BJ (cell line): Measurements from ENCODE around the gene RHBDL2. TPM values are rescaled to one million over a fixed set of nuclear protein-coding genes. Genes with fewer than 3 reads are reported as not detected.
A peak's percentile ranks its signal among the peaks of the same experiment; 100 is the strongest.

Experiments used
- CTCF ChIA-PET: fragments of 350-600 bp; formaldehyde crosslinking; extraction: SDS; loops from one replicate; lab custom pipeline; 2021; ENCODE audit warnings: antibody characterized with exemption, inconsistent platforms; lab: Yijun Ruan, JAX
- POLR2A ChIA-PET: fragments of 300-600 bp; sonication (Branson Sonifier 250); formaldehyde crosslinking; extraction: SDS; loops from one replicate; lab custom pipeline; 2021; ENCODE audit warnings: antibody characterized with exemption; lab: Charles Lee
- DNase-seq: peaks from one replicate; pipeline ENCODE4 v3.0.0-alpha.2; 2011; ENCODE audit warnings: low read depth
- H3K27me3 ChIP-seq: 2 replicates; pipeline ENCODE4 v1.6.0; 2011; ENCODE audit warnings: low read length; ENCODE audit not compliant: control insufficient read depth, insufficient read depth
- H3K36me3 ChIP-seq: 2 replicates; pipeline ENCODE4 v1.5.1; 2011; ENCODE audit warnings: low read length; ENCODE audit not compliant: control insufficient read depth, insufficient read depth
- H3K4me3 ChIP-seq: 2 replicates; pipeline ENCODE4 v1.5.1; 2011; ENCODE audit warnings: low read depth, mild to moderate bottlenecking, control low read depth, low read length
- polyA plus RNA-seq: library from polyadenylated mRNA; depleted of rRNA; stranded (reverse); fragments of >200 nt; gene quantifications from 2 replicates; pipeline ENCODE4 v1.2.3, GENCODE V29; 2011
- TF ChIP-seq, protein P1 (sequence below): IDR thresholded peaks from 2 replicates; pipeline ENCODE4 v1.5.1; 2011; ENCODE audit warnings: low read depth, mild to moderate bottlenecking, control low read depth, inconsistent platforms, low read length, moderate library complexity; ENCODE audit not compliant: insufficient read depth

RHBDL2 gene
- polyA plus RNA-seq, 1 experiment: 0.07 TPM

DNA sequence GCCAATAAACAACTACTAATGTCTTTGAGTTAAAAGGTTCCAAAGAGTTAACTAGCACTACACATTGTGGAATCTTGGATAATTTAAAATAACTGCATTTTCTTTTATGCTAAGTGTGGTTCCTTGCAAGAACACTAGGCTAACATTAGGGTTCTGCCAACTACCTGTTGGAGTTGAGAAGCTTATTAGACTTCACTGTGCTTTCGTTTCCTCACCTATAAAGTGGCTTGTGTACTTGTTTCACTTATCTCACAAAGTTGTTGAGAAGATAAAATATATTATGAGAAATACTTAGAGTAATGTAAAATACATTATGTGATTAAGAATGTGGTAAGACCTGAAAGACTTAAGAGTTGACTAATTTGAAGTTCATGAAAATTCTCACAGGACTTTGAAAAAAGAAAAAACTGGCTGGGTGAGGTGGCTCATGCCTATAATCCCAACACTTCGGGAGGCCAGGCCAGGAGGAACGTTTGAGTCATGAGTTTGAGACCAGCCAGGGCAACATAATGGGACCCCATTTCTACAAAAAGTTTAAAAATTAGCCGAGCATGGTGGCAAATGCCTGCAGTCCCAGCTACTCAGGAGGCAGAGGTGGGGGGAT lies 76.4 kb downstream of the RHBDL2 start:
- Histone ChIP-seq H3K36me3 (peaks cover 1% of the 10 kb centered on the region), H3K27me3 (no peaks in the 10 kb centered on the region), H3K4me3 (no peak overlapping the region)
- ChIA-PET POLR2A (no interaction called here), CTCF (no interaction called here)
- DNase-seq: no peak
- TF ChIP-seq, protein P1, sequence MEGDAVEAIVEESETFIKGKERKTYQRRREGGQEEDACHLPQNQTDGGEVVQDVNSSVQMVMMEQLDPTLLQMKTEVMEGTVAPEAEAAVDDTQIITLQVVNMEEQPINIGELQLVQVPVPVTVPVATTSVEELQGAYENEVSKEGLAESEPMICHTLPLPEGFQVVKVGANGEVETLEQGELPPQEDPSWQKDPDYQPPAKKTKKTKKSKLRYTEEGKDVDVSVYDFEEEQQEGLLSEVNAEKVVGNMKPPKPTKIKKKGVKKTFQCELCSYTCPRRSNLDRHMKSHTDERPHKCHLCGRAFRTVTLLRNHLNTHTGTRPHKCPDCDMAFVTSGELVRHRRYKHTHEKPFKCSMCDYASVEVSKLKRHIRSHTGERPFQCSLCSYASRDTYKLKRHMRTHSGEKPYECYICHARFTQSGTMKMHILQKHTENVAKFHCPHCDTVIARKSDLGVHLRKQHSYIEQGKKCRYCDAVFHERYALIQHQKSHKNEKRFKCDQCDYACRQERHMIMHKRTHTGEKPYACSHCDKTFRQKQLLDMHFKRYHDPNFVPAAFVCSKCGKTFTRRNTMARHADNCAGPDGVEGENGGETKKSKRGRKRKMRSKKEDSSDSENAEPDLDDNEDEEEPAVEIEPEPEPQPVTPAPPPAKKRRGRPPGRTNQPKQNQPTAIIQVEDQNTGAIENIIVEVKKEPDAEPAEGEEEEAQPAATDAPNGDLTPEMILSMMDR: no peak

DNA sequence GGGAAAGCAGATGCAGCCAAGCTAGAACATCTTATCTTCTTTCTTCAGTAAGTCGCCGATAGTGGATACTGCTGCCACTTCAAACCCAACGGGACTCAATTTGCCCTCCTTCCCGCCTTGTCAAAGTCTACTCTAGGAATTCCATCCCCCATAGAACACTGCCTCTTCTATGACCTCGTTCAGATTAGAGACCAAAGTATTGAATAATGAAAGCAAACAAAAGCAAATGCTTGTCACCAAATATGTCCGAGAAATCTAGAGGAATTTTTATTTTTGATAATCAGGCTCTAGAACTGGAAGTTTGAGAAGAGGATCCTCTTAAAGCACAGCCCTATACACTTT lies 81.2 kb downstream of the RHBDL2 start:
- POLR2A ChIA-PET: no interaction called here

DNA sequence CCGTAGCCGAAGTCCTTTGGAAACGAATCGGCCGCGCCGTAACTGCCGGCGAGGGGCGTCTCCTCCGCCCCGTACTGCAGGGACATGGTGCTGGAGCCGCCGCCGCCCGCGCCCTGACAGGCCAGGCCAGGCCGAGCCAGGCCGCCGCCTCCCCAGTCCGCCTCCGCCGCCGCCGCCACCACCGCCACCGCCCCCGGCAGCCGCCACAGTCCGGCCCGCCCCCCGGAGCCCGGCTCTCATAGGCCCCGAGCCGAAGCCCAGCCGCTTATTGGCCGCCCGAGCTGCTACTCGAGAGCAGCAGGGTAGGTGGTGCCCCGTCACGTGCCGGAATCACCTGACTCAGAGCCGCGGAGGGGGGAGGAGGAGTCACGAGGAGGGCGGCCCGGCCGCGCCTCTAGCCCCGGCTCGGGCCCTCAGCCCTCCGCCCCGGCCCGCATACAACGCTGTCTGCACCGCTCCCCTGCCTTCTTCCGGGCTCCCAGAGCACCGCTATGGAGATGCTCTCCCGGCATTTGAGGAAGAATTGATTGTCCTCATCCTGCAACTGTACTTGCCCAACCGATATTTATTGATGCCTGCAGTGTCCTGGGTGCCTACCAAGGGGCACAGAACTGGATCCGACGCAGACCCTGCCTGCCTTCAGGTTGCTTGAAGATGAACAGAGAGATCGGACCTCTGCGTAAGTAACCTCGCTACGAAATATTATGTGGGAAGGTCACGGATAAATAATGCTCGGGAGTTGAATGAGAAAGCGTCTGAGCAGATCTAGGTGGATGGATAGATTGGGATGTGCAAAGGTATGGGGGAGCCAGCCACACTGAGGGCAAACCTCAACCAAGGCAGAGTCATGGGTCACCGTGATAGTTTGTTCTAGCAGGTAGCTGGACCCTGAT lies 81.8 kb downstream of the RHBDL2 start, which contains the start of gene RRAGC:
Gene RRAGC (minus strand): TSS at position 212 of the 893 bp plus-strand sequence. CDS start 126 bp downstream, at position 86.
- Histone ChIP-seq H3K4me3 (peak within 1 kb of the TSS; percentile 93), H3K36me3 (peaks cover 6% of the 10 kb centered on the region), H3K27me3 (no peaks in the 10 kb centered on the region)
- DNase-seq: peak; percentile 78
- CTCF ChIA-PET: interaction anchor here (0.8 kb wide), 1 partner anchor 10 kb away, joined by 3 read pairs; no protein-coding TSS in a partner anchor
- POLR2A ChIA-PET: no interaction called here
- TF ChIP-seq, protein P1: no peak

More for the DNA sequence above, 81.2 kb downstream of the RHBDL2 start:
- TF ChIP-seq, protein P1: no peak
- H3K4me3 ChIP-seq: peak overlapping the region; percentile 57
- peaks cover 5% of the 10 kb centered on the region for H3K36me3 ChIP-seq
- CTCF ChIA-PET: interaction anchor here (0.6 to 0.9 kb wide), 2 partner anchors 14 to 20 kb away, joined by 3 read pairs; no protein-coding TSS in a partner anchor
- DNase-seq: no peak
- no peaks in the 10 kb centered on the region for H3K27me3 ChIP-seq

DNA sequence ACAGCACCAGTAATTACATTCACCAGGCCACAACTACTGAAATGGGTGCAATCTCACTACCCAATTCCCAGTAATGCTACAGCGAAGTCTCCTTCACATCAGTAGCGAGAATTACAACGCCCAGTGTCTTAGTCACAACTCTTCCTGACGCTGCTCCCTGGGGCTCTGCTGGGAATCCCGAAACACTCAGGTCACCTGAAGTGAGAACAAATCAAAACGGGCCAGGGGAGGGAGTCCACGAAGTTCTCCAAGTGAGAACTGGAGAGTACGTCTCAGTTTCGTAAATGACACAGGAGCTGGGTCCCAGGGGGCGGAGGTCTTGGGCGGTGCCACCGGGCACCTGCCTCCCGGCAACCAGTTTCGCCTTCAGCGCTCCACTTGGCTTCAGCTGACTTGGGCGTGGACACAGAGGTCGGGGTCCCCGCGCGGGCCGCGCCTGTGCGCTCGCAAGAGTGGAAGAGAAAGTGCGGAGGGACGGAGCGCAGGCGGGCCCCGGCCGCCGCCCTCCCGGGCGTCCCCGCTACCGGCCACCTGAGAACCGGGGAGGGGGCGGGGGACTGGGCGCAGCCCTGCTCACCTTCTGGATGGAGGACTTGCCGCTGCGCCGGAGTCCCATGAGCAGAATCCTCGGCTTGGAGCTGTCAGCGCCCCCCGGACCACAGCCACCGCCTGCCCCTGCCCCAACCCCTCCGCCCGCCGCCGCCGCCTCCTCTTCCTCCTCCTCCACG lies 82.6 kb downstream of the RHBDL2 start:
- ChIA-PET POLR2A (no interaction called here), CTCF (interaction anchor here (0.7 to 0.8 kb wide), 2 partner anchors 9 to 233 kb away, joined by 3 read pairs; no protein-coding TSS in a partner anchor)
- peak; percentile 13 for DNase-seq
- TF ChIP-seq, protein P1: no peak
- no peaks in the 10 kb centered on the region for H3K27me3 ChIP-seq
- peaks cover 6% of the 10 kb centered on the region for H3K36me3 ChIP-seq
- peak overlapping the region; percentile 93 for H3K4me3 ChIP-seq

DNA sequence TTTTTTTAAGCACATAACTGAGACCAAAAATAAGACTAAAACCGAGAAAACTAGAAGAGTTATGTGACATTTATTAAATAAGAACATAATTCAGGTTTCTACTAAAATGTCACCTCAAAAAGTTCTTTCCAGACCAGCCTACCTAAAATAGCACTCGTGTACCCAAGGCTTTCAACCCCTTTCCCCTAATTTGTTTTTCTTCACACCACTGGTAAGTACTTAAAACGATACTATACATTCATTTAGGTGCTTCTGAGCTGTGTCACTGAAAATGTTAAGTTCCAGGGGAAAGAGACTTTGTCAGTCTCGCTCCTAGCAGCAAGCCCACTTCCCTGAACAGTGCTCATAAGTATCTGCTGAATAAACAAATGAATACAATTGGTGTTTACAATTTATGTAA lies 88.8 kb downstream of the RHBDL2 start:
- TF ChIP-seq, protein P1: no peak
- Histone ChIP-seq H3K27me3 (no peaks in the 10 kb centered on the region), H3K36me3 (peaks cover 7% of the 10 kb centered on the region), H3K4me3 (no peak overlapping the region)
- ChIA-PET POLR2A (no interaction called here), CTCF (interaction anchor here (1.4 kb wide), 1 partner anchor 18 kb away, joined by 4 read pairs; no protein-coding TSS in a partner anchor)
- no peak for DNase-seq
